CD14-positive monocyte (primary cell): ENCODE measurements around the gene RNF222. TPM values are rescaled to one million over a fixed set of nuclear protein-coding genes. Genes with fewer than 3 reads are reported as not detected.
A peak's percentile ranks its signal among the peaks of the same experiment; 100 is the strongest.
"Not testable (repeated sequence)": the region's sequence is repeated elsewhere in the genome, so short reads cannot be mapped to it uniquely, and the experiment has no call there.

Experiments used
- DNase-seq, 3 donors: peaks; one replicate each; pipeline ENCODE4 v3.0.0-alpha.2; 2011 to 2022
- H2AFZ ChIP-seq: 2 replicates; pipeline ENCODE4 v1.6.0; 2012; ENCODE audit warnings: mild to moderate bottlenecking, low read depth, low read length, inconsistent platforms; ENCODE audit not compliant: insufficient read depth, poor library complexity, severe bottlenecking
- H3K27ac ChIP-seq, 2 donors: 1 replicate in 1 of 2; 2 replicates in 1 of 2; pipeline ENCODE4 v1.5.1; 2012 to 2013; ENCODE audit warnings: low read length in 2 of 2, control low read depth in 1 of 2, inconsistent platforms in 1 of 2, low read depth in 1 of 2, mild to moderate bottlenecking in 1 of 2
- H3K27me3 ChIP-seq, 2 donors: one replicate each; pipeline versions ENCODE4 v1.6.0 to v1.6.1; 2011 to 2013; ENCODE audit warnings: low read length in 2 of 2; ENCODE audit not compliant: control insufficient read depth in 2 of 2, insufficient read depth in 2 of 2
- H3K36me3 ChIP-seq, 2 donors: replicated peaks in 1 of 2; 1 replicate in 1 of 2; 2 replicates in 1 of 2; pipeline versions ENCODE4 v1.5.1 to v1.6.1; 2012 to 2013; ENCODE audit warnings: low read length in 2 of 2, control low read depth in 1 of 2, inconsistent platforms in 1 of 2, mild to moderate bottlenecking in 1 of 2; ENCODE audit not compliant: insufficient read depth in 2 of 2, control insufficient read depth in 1 of 2
- H3K4me1 ChIP-seq, 2 donors: 1 replicate in 1 of 2; 2 replicates in 1 of 2; pipeline versions ENCODE4 v1.5.1 to v1.6.1; 2012 to 2013; ENCODE audit warnings: low read length in 2 of 2, control low read depth in 1 of 2, inconsistent platforms in 1 of 2, mild to moderate bottlenecking in 1 of 2, moderate library complexity in 1 of 2; ENCODE audit not compliant: insufficient read depth in 2 of 2, control insufficient read depth in 1 of 2
- H3K4me2 ChIP-seq: replicated peaks from 2 replicates; pipeline ENCODE3; 2012; ENCODE audit warnings: low read length, moderate library complexity, mild to moderate bottlenecking; ENCODE audit not compliant: poor library complexity, severe bottlenecking; ENCODE audit errors: extremely low read depth
- H3K4me3 ChIP-seq, 3 experiments: fragments of 200-600 bp in 1 of 3; sonication (generic) in 1 of 3; replicated peaks in 1 of 3; 1 replicate in 2 of 3; 2 replicates in 1 of 3; pipeline ENCODE4 v1.5.1; 2011 to 2013; ENCODE audit warnings: low read length in 3 of 3, mild to moderate bottlenecking in 3 of 3, control low read depth in 2 of 3, low read depth in 2 of 3, inconsistent platforms in 1 of 3, moderate library complexity in 1 of 3
- H3K79me2 ChIP-seq: 2 replicates; pipeline ENCODE4 v1.6.0; 2012; ENCODE audit warnings: mild to moderate bottlenecking, control low read depth, inconsistent platforms, low read length, moderate library complexity; ENCODE audit not compliant: insufficient read depth
- H3K9ac ChIP-seq: 2 replicates; pipeline ENCODE4 v1.6.0; 2017; ENCODE audit warnings: low read length, mild to moderate bottlenecking; ENCODE audit not compliant: insufficient read depth, poor library complexity, severe bottlenecking
- H3K9me3 ChIP-seq, 2 donors: replicated peaks in 1 of 2; 1 replicate in 1 of 2; 2 replicates in 1 of 2; pipeline versions ENCODE4 v1.5.1 to v1.6.1; 2012 to 2013; ENCODE audit warnings: low read length in 2 of 2, control low read depth in 1 of 2; ENCODE audit not compliant: control insufficient read depth in 1 of 2, insufficient read depth in 1 of 2
- H4K20me1 ChIP-seq: 2 replicates; pipeline ENCODE4 v1.6.0; 2012; ENCODE audit warnings: mild to moderate bottlenecking, low read length, control low read depth, moderate library complexity; ENCODE audit not compliant: insufficient read depth
- H3K27ac Mint-ChIP-seq, 7 donors: one replicate each; pipeline ENCODE4 v1.8.0; 2020; ENCODE audit warnings: mild to moderate bottlenecking in 7 of 7, mixed read lengths in 7 of 7, moderate library complexity in 6 of 7, inconsistent platforms in 2 of 7
- H3K27me3 Mint-ChIP-seq, 3 donors: one replicate each; pipeline ENCODE4 v1.8.0; 2021 to 2022; ENCODE audit warnings: low read depth in 3 of 3, mild to moderate bottlenecking in 3 of 3, mixed read lengths in 3 of 3, moderate library complexity in 3 of 3, inconsistent platforms in 1 of 3
- H3K36me3 Mint-ChIP-seq, 2 donors: one replicate each; pipeline ENCODE4 v1.8.0; 2020; ENCODE audit warnings: mixed read lengths in 2 of 2, inconsistent platforms in 1 of 2, mild to moderate bottlenecking in 1 of 2
- H3K4me1 Mint-ChIP-seq: one replicate; pipeline ENCODE4 v1.8.0; 2020; ENCODE audit warnings: mild to moderate bottlenecking, mixed read lengths
- H3K4me3 Mint-ChIP-seq, 2 donors: one replicate each; pipeline ENCODE4 v1.8.0; 2020; ENCODE audit warnings: mild to moderate bottlenecking in 2 of 2, mixed read lengths in 2 of 2, moderate library complexity in 1 of 2
- H3K9me3 Mint-ChIP-seq, 7 donors: one replicate each; pipeline ENCODE4 v1.8.0; 2020 to 2022; ENCODE audit warnings: mixed read lengths in 7 of 7, mild to moderate bottlenecking in 6 of 7, moderate library complexity in 6 of 7, inconsistent platforms in 2 of 7
- WGBS: methylation state at CpG from one replicate; pipeline ENCODE4 v1.1.5; 2013; ENCODE audit warnings: missing lambda C conversion rate; ENCODE audit not compliant: insufficient coverage; 5-methylcytosine and 5-hydroxymethylcytosine counted together
- intact Hi-C, 2 donors: fragments of 100-400 bp; cut with micrococcal nuclease; formaldehyde crosslinking; loops; one replicate each; pipeline versions ENCODE4 v1.15.0 to v1.15.1; 2023
- polyA plus RNA-seq, 3 donors: library from polyadenylated mRNA; depleted of rRNA in 1 of 3; unstranded in 2 of 3; stranded (reverse) in 1 of 3; fragments of 300-500 nt in 2 of 3; fragments of >200 nt in 1 of 3; fragmentation: Illumina TruSeq in 2 of 3; gene quantifications; 1 replicate in 2 of 3; 2 replicates in 1 of 3; pipeline ENCODE4 v1.2.3, GENCODE V29; 2012 to 2021
- TF ChIP-seq, protein P1 (sequence below): fragments of 200-600 bp; IDR thresholded peaks from one replicate; pipeline ENCODE4 v1.8.0; 2022; ENCODE audit warnings: antibody characterized with exemption, mild to moderate bottlenecking

RNF222 gene
- polyA plus RNA-seq, 3 donors, result not detected

DNA sequence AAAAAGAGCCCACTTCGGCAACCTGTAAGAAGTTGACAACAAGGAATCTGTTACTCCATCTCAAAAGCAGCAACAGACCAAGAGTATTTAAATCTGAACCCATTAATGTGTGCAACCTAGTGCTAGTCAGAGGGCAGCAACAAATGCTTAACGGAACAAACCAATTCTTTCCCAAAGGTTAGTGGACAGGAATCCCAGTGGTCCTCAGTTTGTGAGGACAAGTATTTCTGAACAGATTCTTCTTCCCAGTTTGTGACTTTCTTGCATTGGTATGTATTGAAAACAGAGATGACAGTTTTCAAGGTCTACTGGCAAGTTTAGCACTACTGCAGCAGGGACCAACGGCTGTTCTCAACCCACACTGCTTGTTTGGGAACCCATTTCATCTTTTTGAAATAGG, 17.6 kb downstream of the RNF222 start:
- Mint-ChIP-seq H3K9me3 (no peaks in the 10 kb centered on the region), H3K27me3 (no peaks in the 10 kb centered on the region), H3K36me3 (peaks cover 45 to 54% of the 10 kb centered on the region in 2 donors), H3K4me1 (peaks cover 42% of the 10 kb centered on the region), H3K4me3 (no peak overlapping the region), H3K27ac (peak overlapping the region in 1 of 7 donors; percentile 6)
- Histone ChIP-seq H4K20me1 (peaks cover 54% of the 10 kb centered on the region), H3K9me3 (no peaks in the 10 kb centered on the region), H3K9ac (no peak overlapping the region), H3K27ac (no peak overlapping the region), H3K79me2 (peaks cover 51% of the 10 kb centered on the region), H2AFZ (no peak overlapping the region), H3K4me2 (no peak overlapping the region), H3K36me3 (peaks cover 44 to 48% of the 10 kb centered on the region in 2 donors), H3K4me3 (no peak overlapping the region), H3K27me3 (no peaks in the 10 kb centered on the region), H3K4me1 (peaks cover 37 to 54% of the 10 kb centered on the region in 2 donors)
- no peak for DNase-seq
- no CpG with 5 or more reads among the region's 3 CpGs for whole genome bisulfite sequencing
- TF ChIP-seq, protein P1, sequence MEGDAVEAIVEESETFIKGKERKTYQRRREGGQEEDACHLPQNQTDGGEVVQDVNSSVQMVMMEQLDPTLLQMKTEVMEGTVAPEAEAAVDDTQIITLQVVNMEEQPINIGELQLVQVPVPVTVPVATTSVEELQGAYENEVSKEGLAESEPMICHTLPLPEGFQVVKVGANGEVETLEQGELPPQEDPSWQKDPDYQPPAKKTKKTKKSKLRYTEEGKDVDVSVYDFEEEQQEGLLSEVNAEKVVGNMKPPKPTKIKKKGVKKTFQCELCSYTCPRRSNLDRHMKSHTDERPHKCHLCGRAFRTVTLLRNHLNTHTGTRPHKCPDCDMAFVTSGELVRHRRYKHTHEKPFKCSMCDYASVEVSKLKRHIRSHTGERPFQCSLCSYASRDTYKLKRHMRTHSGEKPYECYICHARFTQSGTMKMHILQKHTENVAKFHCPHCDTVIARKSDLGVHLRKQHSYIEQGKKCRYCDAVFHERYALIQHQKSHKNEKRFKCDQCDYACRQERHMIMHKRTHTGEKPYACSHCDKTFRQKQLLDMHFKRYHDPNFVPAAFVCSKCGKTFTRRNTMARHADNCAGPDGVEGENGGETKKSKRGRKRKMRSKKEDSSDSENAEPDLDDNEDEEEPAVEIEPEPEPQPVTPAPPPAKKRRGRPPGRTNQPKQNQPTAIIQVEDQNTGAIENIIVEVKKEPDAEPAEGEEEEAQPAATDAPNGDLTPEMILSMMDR, result no peak
- intact Hi-C loops, result loop anchor here (5.0 to 10.0 kb wide), 3 partner anchors 57 to 405 kb away; partner anchors contain the start of genes CCDC42 (in 2 of the 2) and NDEL1 (in 1 of the 2)

DNA sequence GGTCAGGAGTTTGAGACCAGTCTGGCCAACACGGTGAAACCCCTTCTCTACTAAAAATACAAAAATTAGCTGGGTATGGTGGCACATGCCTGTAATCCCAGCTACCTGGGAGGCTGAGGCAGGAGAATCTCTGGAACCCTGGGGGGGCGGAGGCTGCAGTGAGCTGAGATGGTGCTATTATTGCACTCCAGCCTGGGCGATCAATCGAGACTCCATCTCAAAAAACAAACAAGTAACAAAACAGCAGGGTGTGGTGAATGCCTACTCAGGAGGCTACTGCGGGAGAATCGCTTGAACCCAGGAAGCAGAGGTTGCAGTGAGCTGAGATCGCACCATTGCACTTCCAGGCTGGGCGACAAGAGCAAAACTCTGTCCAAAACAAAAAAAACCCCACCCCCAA, 19.5 kb downstream of the RNF222 start:
- DNase-seq, H3K9ac ChIP-seq, H2AFZ ChIP-seq, H3K27me3 ChIP-seq, intact Hi-C loops, H3K4me3 Mint-ChIP-seq, H3K9me3 Mint-ChIP-seq, H3K4me2 ChIP-seq, H3K27ac ChIP-seq, H3K9me3 ChIP-seq, H3K4me3 ChIP-seq, H3K27me3 Mint-ChIP-seq: not testable (repeated sequence)
- Histone ChIP-seq H3K36me3 (peaks cover 44 to 48% of the 10 kb centered on the region in 2 donors), H3K4me1 (peaks cover 31 to 42% of the 10 kb centered on the region in 2 donors), H3K79me2 (peaks cover 51% of the 10 kb centered on the region), H4K20me1 (peaks cover 54% of the 10 kb centered on the region)
- H3K27ac Mint-ChIP-seq, result peak overlapping the region in 6 of 7 donors; percentile 19 to 71 (median 58)
- H3K36me3 Mint-ChIP-seq, result peaks cover 45 to 54% of the 10 kb centered on the region in 2 donors
- peaks cover 32% of the 10 kb centered on the region for H3K4me1 Mint-ChIP-seq
- WGBS, result no CpG with 5 or more reads among the region's 8 CpGs
